IMR-90 (cell line): ENCODE results near the gene SLC1A7. TPM values are rescaled to one million over a fixed set of nuclear protein-coding genes. Genes with fewer than 3 reads are reported as not detected.
A peak's percentile ranks its signal among the peaks of the same experiment; 100 is the strongest.

Source experiments
- ATAC-seq: fragments of 200-7000 bp; cut with Tn5 transposase; 2 replicates; pipeline ENCODE4 v1.9.1; 2020; ENCODE audit warnings: low read depth, mild to moderate bottlenecking, moderate library complexity
- BruUV-seq: library from RNA; stranded (reverse); fragments of 400-500 nt; replicated peaks from 2 replicates; lab custom pipeline; 2021; lab: Mats Ljungman, UMichigan
- CTCF ChIA-PET: fragments of 300-600 bp; formaldehyde crosslinking; extraction: SDS; loops from one replicate; lab custom pipeline; 2021; ENCODE audit warnings: antibody characterized with exemption; lab: Yijun Ruan, JAX
- POLR2A ChIA-PET: fragments of 300-600 bp; sonication (Branson Sonifier 250); formaldehyde crosslinking; loops from one replicate; lab custom pipeline; 2022; ENCODE audit warnings: antibody characterized with exemption; ENCODE audit not compliant: unreplicated experiment; lab: Charles Lee
- DNase-seq: peaks from one replicate; pipeline ENCODE4 v3.0.0; 2013
- H2AFZ ChIP-seq: replicated peaks from 2 replicates; pipeline ENCODE3; 2013; ENCODE audit warnings: low read length, mild to moderate bottlenecking; ENCODE audit not compliant: poor library complexity
- H2AK5ac ChIP-seq: 2 replicates; pipeline ENCODE4 v1.6.1; 2013; ENCODE audit warnings: low read depth, low read length, inconsistent platforms
- H2AK9ac ChIP-seq: replicated peaks from 2 replicates; pipeline ENCODE3; 2013; ENCODE audit warnings: mild to moderate bottlenecking, low read depth, low read length, moderate library complexity; ENCODE audit not compliant: poor library complexity
- H2BK120ac ChIP-seq: 2 replicates; pipeline ENCODE4 v1.6.1; 2013; ENCODE audit warnings: low read depth, low read length, inconsistent platforms
- H2BK15ac ChIP-seq: 3 replicates; pipeline ENCODE4 v1.6.1; 2013; ENCODE audit warnings: low read depth, low read length, inconsistent platforms
- H2BK20ac ChIP-seq: 2 replicates; pipeline ENCODE4 v1.6.1; 2013; ENCODE audit warnings: low read depth, mild to moderate bottlenecking, inconsistent platforms, low read length, moderate library complexity
- H2BK5ac ChIP-seq: 2 replicates; pipeline ENCODE4 v1.6.1; 2013; ENCODE audit warnings: mild to moderate bottlenecking, low read depth, low read length, inconsistent platforms; ENCODE audit not compliant: poor library complexity, severe bottlenecking
- H3K14ac ChIP-seq: replicated peaks from 2 replicates; pipeline ENCODE4 v1.6.1; 2013; ENCODE audit warnings: low read depth, low read length, inconsistent platforms
- H3K18ac ChIP-seq: 2 replicates; pipeline ENCODE4 v1.6.1; 2013; ENCODE audit warnings: low read depth, low read length, control low read depth
- H3K23ac ChIP-seq: 2 replicates; pipeline ENCODE4 v1.6.1; 2013; ENCODE audit warnings: low read depth, low read length, inconsistent platforms
- H3K27ac ChIP-seq: 2 replicates; pipeline ENCODE4 v1.5.1; 2013; ENCODE audit warnings: mild to moderate bottlenecking, control low read depth, low read length; ENCODE audit not compliant: insufficient read depth
- H3K27me3 ChIP-seq: 2 replicates; pipeline ENCODE4 v1.6.1; 2013; ENCODE audit warnings: low read length; ENCODE audit not compliant: control insufficient read depth, insufficient read depth
- H3K36me3 ChIP-seq: 2 replicates; pipeline ENCODE4 v1.6.1; 2013; ENCODE audit warnings: low read length, mixed read lengths; ENCODE audit not compliant: control insufficient read depth, insufficient read depth
- H3K4ac ChIP-seq: 2 replicates; pipeline ENCODE4 v1.6.1; 2013; ENCODE audit warnings: low read depth, low read length, inconsistent platforms
- H3K4me1 ChIP-seq: 2 replicates; pipeline ENCODE4 v1.6.1; 2013; ENCODE audit warnings: low read length, mixed read lengths; ENCODE audit not compliant: control insufficient read depth, insufficient read depth
- H3K4me2 ChIP-seq: 2 replicates; pipeline ENCODE4 v1.6.1; 2013; ENCODE audit warnings: low read depth, mild to moderate bottlenecking, control low read depth, low read length, moderate library complexity
- H3K4me3 ChIP-seq: 2 replicates; pipeline ENCODE4 v1.5.1; 2013; ENCODE audit warnings: low read depth, mild to moderate bottlenecking, control low read depth, low read length, moderate library complexity; ENCODE audit not compliant: insufficient read depth
- H3K56ac ChIP-seq: 2 replicates; pipeline ENCODE4 v1.6.1; 2013; ENCODE audit warnings: low read length, inconsistent platforms; ENCODE audit not compliant: insufficient read depth; ENCODE audit errors: extremely low read depth
- H3K79me1 ChIP-seq, 2 experiments: 2 replicates each; pipeline ENCODE4 v1.6.1; 2013; ENCODE audit warnings: low read length in 2 of 2, inconsistent platforms in 1 of 2, low read depth in 1 of 2
- H3K9ac ChIP-seq: 2 replicates; pipeline ENCODE4 v1.6.1; 2013; ENCODE audit warnings: low read depth, low read length, control low read depth
- H3K9me1 ChIP-seq: 2 replicates; pipeline ENCODE4 v1.6.1; 2013; ENCODE audit warnings: low read length, inconsistent platforms; ENCODE audit not compliant: insufficient read depth
- H3K9me3 ChIP-seq: 2 replicates; pipeline ENCODE4 v1.6.1; 2013; ENCODE audit warnings: low read length; ENCODE audit not compliant: control insufficient read depth, insufficient read depth
- H4K20me1 ChIP-seq: 2 replicates; pipeline ENCODE4 v1.6.1; 2013; ENCODE audit warnings: low read length, inconsistent platforms; ENCODE audit not compliant: insufficient read depth
- H4K5ac ChIP-seq: 2 replicates; pipeline ENCODE4 v1.6.1; 2013; ENCODE audit warnings: mild to moderate bottlenecking, low read depth, low read length, control low read depth
- H4K8ac ChIP-seq, 2 experiments: 2 replicates each; pipeline ENCODE4 v1.6.1; 2013; ENCODE audit warnings: low read depth in 2 of 2, low read length in 2 of 2, control low read depth in 1 of 2, inconsistent platforms in 1 of 2
- H4K91ac ChIP-seq: 2 replicates; pipeline ENCODE4 v1.6.1; 2013; ENCODE audit warnings: low read depth, low read length, inconsistent platforms; ENCODE audit not compliant: insufficient read depth
- BHLHE40 ChIP-seq: fragments of 150-350 bp; IDR thresholded peaks from 2 replicates; pipeline ENCODE4 v1.6.1; 2016; ENCODE audit warnings: mild to moderate bottlenecking, low read depth, low read length
- CEBPB ChIP-seq: IDR thresholded peaks from 2 replicates; pipeline ENCODE4 v1.6.1; 2012; ENCODE audit warnings: low read depth, low read length, improper control_type of control experiment
- MAZ ChIP-seq: IDR thresholded peaks from 2 replicates; pipeline ENCODE4 v1.6.1; 2012; ENCODE audit warnings: low read depth, mild to moderate bottlenecking, low read length, improper control_type of control experiment, moderate library complexity, borderline replicate concordance
- RAD21 ChIP-seq: IDR thresholded peaks from 2 replicates; pipeline ENCODE4 v1.6.1; 2012; ENCODE audit warnings: low read length, improper control_type of control experiment
- WGBS, 2 experiments: methylation state at CpG; one replicate each; pipeline versions ENCODE4 v1.1.5 to v1.1.7; 2013; ENCODE audit warnings: missing lambda C conversion rate in 2 of 2; ENCODE audit not compliant: insufficient read length in 1 of 2; ENCODE audit errors: extremely low coverage in 2 of 2; 5-methylcytosine and 5-hydroxymethylcytosine counted together
- dilution Hi-C: fragments of 300-500 bp; cut with HindIII; formaldehyde crosslinking; loops from one replicate; pipeline ENCODE4 v1.14.3; 2018; ENCODE audit warnings: low sequenced_read_pairs; ENCODE audit not compliant: unreplicated experiment
- in situ Hi-C: fragments of 300-500 bp; cut with MboI; formaldehyde crosslinking; loops from 3 replicates; pipeline ENCODE4 v1.14.3; 2019; ENCODE audit warnings: low sequenced_read_pairs, inconsistent platforms, mixed read lengths
- intact Hi-C: fragments of 100-400 bp; cut with micrococcal nuclease; formaldehyde crosslinking; loops from 2 replicates; pipeline ENCODE4 v1.10.0; 2022
- polyA plus RNA-seq, 3 experiments: library from polyadenylated mRNA; depleted of rRNA; stranded (reverse); fragments of >200 nt; gene quantifications; 2 replicates each; pipeline ENCODE4 v1.2.3, GENCODE V29; 2012; ENCODE audit warnings: low replicate concordance in 1 of 3
- total RNA-seq: library from RNA; depleted of rRNA; stranded (reverse); fragments of >200 nt; gene quantifications from 2 replicates; pipeline ENCODE4 v1.2.3, GENCODE V29; 2012

SLC1A7 gene
- total and polyA plus RNA-seq, 2 of the 4 experiments (the other 2 are of a cell fraction): 0.05 TPM; not detected in 1

DNA sequence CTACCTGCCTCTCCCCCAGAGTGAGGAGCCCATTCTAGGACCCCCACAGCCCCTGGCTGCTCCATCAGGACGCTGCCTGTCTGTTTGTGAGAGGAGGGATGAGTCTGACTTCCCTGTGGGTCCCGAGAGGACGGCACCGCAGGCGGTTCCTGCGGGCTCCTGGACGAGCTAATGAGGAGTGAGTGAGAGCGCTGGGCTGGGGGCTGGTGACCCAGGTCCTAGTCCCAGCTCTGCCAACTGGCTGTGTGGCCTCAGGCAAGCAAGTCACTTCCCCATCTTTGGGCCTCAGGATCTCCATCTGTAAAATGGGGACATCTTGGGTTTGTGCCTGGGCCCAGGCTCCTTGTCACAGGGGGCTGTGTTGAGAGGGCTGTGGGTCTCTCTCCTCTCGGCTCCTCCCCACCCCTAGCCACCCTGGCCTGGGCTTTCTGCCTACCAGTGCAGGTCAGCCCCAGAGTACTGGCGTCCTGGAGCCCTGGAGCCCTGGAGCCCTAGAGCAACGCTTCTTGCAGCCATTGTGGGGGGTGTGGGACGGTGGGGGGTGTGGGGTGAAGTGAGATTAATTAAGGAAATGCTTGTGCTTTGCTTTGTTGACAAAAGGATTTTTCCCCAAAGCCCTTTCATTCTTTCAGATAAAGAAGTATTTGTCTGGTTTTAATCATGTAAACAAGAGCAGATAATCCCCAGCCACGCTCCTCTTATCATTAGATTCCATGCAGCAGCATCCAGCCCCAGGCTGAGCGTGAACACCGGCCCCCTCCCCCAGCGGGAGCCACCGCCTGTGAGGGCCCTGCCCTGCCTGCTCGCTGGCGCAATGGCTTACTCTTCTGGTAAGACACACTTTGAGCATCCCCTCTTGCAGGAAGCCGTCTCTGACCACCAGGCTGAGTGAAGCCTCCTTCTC, 26.8 kb downstream of the SLC1A7 start:
- Histone ChIP-seq H3K9ac (peak overlapping the region; percentile 59), H4K8ac (peak overlapping the region; percentile 88 to 97), H4K5ac (peak overlapping the region; percentile 81), H2AFZ (peak overlapping the region; percentile 77), H3K4me3 (no peak overlapping the region), H3K9me1 (peaks cover 32% of the 10 kb centered on the region), H2BK5ac (peak overlapping the region; percentile 80), H3K9me3 (peaks cover 16% of the 10 kb centered on the region), H4K91ac (peak overlapping the region; percentile 99), H3K23ac (peak overlapping the region; percentile 93), H3K4ac (peak overlapping the region; percentile 99), H3K14ac (peak overlapping the region; percentile 98), H2AK9ac (peak overlapping the region; percentile 85), H3K79me1 (no peaks in the 10 kb centered on the region), H2BK120ac (peak overlapping the region; percentile 99), H3K4me1 (peaks cover 21% of the 10 kb centered on the region), H3K4me2 (peak overlapping the region; percentile 0; the same call in 1 of the 2 replicates), H3K56ac (peak overlapping the region; percentile 87; the same call in 1 of the 2 replicates), H2AK5ac (peak overlapping the region; percentile 99), H3K18ac (peak overlapping the region; percentile 85), H2BK20ac (peak overlapping the region; percentile 99), H3K27me3 (no peaks in the 10 kb centered on the region), H4K20me1 (no peaks in the 10 kb centered on the region), H3K27ac (peak overlapping the region; percentile 81), H3K36me3 (no peaks in the 10 kb centered on the region), H2BK15ac (peak overlapping the region; percentile 93)
- peak; percentile 65 for DNase-seq
- in situ Hi-C loops: no loop called here
- ATAC-seq: peak; percentile 76
- ChIA-PET POLR2A (no interaction called here), CTCF (no interaction called here)
- 43% methylated on average over 7 of the region's 20 CpGs; no CpG with 5 or more reads in 1 of the 2 experiments for WGBS, 2 experiments
- intact Hi-C loops: no loop called here
- BruUV-seq: no TSS peak
- TF ChIP-seq MAZ: 0 out of 2 replicates have a peak, but pooled peaks have one; percentile 43
- TF ChIP-seq BHLHE40: peak; percentile 20; the same call in 1 of the 2 replicates
- TF ChIP-seq CEBPB: peak; percentile 51; the same call in 1 of the 2 replicates
- TF ChIP-seq RAD21: no peak
- dilution Hi-C loops: no loop called here
